NCI-H748 treated with DMSO at 0.1 percent for 48 hours (cell line): ENCODE data around the gene CHL1.

Source experiments
- DNase-seq: peaks from one replicate; lab custom pipeline; 2025; lab: John Stamatoyannopoulos, UW

Gene CHL1, protein sequence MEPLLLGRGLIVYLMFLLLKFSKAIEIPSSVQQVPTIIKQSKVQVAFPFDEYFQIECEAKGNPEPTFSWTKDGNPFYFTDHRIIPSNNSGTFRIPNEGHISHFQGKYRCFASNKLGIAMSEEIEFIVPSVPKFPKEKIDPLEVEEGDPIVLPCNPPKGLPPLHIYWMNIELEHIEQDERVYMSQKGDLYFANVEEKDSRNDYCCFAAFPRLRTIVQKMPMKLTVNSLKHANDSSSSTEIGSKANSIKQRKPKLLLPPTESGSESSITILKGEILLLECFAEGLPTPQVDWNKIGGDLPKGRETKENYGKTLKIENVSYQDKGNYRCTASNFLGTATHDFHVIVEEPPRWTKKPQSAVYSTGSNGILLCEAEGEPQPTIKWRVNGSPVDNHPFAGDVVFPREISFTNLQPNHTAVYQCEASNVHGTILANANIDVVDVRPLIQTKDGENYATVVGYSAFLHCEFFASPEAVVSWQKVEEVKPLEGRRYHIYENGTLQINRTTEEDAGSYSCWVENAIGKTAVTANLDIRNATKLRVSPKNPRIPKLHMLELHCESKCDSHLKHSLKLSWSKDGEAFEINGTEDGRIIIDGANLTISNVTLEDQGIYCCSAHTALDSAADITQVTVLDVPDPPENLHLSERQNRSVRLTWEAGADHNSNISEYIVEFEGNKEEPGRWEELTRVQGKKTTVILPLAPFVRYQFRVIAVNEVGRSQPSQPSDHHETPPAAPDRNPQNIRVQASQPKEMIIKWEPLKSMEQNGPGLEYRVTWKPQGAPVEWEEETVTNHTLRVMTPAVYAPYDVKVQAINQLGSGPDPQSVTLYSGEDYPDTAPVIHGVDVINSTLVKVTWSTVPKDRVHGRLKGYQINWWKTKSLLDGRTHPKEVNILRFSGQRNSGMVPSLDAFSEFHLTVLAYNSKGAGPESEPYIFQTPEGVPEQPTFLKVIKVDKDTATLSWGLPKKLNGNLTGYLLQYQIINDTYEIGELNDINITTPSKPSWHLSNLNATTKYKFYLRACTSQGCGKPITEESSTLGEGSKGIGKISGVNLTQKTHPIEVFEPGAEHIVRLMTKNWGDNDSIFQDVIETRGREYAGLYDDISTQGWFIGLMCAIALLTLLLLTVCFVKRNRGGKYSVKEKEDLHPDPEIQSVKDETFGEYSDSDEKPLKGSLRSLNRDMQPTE (N-terminal part only)

DNA sequence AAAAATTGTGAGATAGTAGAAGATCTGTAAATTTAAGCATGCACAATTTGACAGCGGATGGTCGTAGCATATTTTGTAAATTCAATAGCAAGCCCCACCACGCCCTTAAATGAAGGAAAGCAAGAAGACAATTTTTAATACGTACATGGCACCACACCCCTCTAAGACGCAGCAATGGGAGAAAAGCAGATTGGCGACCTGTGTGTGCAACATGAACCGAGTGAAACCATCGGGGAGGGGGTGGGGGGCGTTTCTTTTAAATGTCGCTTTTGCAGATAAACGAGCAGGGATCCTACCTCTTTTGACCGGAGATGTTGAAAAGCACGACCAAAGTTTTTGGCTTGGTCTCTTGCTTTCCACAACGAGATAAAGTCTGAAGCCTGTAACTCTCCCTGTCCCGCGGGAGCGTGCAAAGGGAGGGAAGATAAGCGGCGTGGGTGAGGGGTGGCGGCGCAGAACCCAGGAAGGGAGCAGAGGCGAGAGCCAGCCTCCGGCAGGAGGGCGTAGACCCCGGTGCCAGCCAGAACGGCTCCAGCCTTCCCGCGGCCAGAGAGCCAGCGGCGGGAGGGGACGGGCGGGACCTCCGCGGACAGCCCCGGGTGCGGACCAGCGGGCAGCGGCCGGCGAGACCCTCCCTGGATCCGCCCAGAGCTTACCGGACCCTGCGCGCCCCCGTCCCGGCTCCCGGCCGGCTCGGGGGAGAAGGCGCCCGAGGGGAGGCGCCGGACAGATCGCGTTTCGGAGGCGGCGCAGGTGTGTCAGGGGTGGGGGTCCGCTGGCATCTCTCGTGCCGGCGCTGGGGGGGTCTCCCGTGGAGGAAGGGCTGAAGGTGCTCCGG, at the start of gene CHL1:
TSS of gene CHL1 (plus strand) at position 453 of the 838 bp plus-strand sequence. CDS start 123,014 bp downstream, outside the sequence.
- peak; percentile 51 for DNase-seq

DNA sequence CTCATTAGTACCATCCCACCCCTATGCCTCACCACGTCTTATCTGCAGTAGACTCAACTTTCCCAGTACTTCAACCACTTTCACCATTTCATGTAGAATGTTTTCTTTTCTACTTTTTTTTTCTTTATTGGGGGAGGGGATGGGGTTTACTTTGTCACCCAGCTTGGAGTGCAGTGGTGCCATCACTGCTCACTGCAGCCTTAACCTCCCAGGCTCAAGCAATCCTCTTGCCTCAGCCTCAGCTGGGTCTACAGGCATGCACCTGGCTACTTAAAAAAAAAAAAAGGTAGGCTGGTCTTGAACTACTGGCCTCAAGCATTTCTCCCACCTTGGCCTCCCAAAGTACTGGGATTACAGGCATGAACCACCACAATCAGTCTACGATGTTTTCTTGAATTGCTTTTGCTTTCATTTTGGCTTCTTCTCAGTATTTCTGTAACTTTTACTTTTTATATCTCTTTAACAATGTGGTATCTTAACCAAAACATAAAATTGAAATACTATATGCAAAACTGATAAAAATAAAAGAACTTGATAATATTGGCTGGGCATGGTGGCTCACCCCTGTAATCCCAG, 44.9 kb upstream of the CHL1 start:
- no peak for DNase-seq

DNA sequence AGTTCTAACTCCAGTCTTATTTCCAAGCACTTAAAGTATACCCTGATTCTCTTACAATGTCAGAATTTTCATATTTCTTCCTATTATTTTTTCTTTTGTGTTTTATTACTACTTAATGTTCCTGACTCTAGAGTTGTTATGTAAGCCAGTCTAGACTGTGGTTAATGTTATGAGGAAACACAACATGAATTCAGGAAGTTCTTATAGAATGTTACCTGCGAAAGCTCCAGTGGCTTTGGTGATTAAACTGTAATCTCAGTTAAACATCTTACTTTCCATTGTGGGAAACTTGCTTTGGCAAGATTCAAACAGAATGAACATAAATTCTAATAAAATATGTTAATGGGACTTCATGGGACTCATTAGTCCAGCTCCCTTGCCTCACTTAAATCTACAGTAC, 36.6 kb upstream of the CHL1 start:
- no peak for DNase-seq

DNA sequence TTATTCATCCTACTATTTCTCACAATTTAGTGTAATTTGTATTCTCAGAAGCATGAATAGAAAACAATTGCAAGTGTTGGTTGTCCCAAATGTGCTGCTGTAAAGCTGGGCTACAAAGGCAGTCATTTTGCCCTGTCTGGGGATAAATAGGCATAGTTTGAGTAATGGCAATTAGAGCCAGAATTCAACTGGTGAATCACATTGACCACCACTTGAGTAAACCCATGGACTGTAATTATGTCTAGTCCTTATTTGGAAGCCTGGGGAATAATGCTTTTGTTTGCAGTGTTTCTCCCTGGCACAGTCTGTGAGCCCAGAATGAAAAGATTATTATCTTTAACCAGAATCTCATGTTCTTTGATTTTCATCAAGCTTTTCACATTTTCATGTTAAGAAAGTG, 30.5 kb upstream of the CHL1 start:
- peak; percentile 65 for DNase-seq

DNA sequence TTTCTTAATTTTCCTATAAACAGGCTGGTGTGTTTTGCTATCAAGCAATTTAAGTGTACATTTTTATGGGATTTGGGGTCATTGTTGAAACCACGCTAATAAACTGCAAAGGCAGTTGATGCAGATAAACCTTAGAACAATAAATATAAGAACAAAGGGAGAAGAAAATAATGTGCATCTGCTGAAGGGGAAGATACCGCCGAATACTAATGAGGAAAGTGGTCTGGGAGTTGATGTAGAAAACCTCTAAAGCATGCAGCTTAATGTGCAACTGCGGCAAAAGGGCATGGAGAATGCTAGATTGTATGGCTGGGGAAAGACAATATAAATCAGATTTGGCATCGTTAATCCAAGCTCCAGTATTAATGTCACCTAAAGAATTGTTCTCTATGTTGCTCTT, 29.8 kb upstream of the CHL1 start:
- peak; percentile 9 for DNase-seq

DNA sequence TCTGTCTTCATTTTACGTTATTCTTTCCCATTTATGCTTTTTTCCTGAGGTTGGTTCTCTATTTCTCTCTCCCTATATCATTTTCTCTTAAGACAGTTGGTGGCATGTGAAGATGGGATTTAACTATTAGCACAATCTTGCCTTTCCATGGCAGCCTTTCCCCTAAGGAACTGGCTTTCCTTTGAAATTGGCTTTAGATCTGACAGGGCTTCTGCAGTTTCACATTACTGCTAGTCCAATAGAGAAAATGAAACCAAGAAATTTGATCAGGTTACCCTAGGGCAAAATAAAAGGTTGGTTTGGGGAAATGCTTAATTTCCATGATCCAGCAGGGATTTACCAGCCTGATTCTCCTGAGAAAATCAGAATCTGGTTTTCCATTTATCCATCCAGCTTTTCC, 22.7 kb upstream of the CHL1 start:
- DNase-seq, result no peak

DNA sequence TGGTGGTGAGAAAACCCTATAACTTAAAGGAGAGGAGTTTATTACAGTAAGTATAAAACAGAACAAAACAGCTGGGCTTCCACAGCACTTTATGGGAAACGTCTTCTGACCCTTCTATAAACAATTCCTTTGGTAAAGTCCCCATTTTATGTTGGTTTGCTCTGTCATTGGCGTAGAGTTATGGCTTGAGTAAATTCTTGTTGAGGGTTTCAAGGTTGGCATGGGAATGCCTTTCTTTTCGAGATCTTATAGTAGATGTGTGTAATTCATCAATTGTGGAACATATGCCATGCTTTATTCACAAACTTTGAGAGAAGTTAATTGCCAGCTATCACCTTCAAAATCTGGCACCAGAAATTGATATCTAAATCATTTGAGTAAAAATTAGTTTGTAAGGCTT, 11.6 kb upstream of the CHL1 start:
- no peak for DNase-seq

DNA sequence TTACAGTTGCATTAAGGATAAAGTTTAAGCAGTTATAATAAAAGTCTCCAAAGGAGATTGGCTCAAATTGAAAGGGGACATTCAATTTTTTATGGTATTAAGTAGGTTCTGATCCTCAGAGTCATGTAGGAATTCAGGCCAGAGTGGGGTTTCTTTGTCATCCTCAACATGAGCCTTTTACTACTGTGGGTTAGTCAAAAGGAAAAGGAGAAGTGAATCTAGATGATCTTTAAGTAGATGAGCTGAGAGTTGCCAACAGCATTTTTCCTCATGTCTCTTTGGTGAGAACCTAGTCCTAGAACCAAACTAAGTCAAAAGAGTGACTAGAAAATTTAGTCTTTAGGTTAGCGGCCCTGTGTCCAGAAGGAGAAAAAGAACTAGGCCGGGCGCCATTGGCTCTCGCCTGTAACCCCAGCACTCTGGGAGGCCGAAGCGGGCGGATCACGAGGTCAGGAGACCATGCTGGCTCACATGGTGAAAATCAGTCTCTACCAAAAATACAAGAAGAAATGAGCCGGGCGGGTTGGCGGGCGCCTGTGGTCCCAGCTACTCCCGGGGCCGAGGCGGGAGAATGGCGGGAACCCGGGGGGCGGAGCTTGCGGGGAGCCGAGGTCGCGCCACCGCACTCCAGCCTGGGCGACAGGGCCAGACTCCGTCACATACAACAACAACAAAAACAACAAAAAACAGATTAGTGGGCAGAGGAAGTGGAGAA, 4.2 kb upstream of the CHL1 start:
- DNase-seq, result no peak

DNA sequence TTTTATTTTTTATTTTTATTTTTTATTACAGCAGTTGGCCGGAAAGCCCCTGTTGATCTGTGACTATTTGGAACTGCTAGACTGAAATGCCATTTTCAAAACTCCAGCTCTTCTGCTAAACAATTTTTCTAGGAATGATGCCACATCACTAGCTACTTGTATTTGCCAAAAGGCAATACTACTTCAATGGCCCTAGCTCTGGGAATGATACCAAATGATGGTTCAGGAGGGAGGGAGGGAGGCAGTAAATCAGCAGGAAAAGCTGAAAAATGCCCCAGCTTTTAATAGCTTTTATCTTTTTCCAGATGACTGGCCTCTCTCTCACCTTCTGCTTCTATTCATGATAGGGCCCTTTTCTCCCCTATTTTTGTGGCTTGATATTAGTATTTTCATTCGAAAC, 2.6 kb upstream of the CHL1 start:
- no peak for DNase-seq

DNA sequence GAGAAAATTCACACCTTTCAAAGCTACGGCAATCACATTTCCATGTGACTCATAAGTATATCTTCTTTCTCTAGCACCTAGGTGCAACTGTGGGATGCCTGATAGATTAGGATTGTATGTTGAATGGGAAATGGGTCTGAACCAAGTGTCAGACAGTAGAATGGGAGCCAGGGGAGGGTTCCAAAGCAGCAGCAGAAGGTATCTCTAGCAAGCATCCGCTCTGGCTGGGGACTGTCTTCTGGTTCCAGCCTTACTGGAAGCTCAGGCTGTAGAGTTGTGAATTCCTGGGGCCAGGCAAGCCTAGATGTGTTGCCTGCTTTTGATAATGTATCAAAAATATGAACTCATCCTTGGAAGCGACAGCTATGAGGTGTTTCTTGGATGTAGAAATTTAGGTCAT, 2.1 kb upstream of the CHL1 start:
- no peak for DNase-seq

DNA sequence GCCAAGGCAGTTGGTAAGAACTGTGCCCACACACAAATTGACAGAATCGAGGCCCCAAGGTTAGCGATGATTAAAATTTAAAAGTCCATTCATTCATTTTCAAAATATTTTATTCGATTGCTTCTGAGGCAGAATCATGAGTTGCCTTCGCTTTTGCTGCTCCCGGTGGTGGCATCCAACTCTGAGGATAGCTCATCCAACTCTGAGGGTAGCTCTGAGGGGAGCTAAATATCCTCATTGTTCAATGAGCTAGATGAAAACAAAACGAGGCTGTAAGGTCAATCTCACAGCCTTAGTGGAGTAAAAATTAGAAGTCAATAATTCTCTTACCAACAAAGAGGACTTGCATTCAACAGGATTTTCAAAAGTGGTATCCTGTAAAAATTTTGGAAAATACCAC, 897 bp upstream of the CHL1 start:
- DNase-seq, result no peak

DNA sequence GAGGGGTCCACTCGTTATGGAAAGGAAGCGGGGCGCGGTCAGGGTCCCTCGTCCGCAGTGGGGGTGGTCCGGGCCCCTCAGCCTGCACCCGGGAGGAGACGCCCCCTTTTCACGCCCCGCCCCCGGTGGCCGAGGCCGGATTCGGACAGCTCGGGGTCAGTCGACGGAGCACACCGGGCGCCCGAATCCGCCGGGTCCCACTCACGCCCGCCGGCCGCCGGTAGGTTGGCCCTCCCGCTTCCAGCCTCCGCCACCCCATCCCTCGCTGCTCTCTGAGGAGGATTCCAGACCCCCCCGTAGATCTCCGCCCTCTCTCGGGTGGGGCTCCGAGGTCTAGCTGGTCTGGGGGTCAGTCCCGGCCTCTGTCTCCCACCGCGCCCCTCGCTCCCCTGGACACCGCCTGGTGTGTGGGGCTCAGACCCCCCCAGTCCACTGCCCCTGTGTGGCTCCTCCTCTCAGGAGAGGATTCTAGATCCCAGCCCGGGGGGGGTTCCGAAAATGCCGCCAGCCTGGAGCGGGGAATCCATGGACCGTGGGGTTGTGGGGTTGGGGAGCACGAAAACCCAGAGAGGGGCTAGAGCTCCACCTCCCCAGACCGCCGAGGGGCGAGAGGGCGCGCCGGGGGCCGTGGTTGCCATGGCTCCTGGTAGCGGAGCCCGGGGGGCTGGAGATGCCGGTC, 725 bp downstream of the CHL1 start:
- DNase-seq, result no peak

DNA sequence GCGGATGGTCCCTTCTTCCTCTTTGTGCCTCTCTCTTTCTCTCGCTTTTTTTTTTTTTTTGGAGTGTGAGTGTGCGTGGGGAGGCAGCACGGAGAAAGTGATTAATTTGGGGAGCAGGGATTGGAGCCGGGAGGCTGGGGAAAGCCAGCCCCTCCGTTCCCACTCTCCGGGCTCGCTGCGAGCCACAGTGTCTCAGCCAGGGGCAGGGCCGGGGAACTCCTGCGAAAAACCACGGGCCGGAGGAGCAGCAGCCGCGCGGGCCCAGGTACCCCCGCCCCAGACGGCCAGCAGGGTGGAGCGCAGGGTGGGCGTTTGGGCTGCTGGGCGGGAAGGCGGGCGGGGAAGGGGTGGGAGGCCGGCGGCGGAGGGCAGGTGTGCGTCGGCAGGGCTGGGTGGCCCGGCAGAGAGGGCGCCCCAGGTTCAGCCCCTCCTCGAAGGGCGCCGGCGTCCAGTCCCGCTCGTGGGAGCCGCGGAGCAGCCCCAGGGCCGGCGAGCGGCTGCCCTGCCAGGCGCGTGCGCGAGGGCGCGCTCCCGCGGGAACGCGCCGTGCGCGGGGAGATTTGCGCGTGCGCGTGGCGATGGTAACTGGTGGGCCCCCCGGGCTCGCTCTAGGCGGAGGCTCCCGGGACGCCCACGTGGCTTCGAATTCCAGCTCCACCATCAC, 1.4 kb downstream of the CHL1 start:
- peak; percentile 23 for DNase-seq

DNA sequence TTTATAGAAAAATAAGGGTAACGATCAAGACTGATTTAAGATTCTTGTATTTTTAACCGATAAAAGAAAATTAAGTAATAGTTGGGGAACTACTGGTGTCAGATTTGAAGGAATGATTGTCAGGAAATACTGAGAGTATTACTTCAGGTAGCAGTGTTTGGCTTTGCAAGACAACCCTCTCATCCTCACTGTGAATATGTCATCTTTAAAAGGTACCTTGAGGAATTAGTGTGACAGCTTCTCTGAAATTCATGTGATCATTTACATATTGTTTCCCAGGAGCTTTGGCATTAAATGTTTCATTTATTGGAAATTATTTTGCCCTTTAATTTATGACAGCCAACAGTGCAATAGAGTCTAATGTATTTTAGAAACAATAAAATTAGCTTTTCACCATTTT, 3.3 kb downstream of the CHL1 start:
- no peak for DNase-seq

DNA sequence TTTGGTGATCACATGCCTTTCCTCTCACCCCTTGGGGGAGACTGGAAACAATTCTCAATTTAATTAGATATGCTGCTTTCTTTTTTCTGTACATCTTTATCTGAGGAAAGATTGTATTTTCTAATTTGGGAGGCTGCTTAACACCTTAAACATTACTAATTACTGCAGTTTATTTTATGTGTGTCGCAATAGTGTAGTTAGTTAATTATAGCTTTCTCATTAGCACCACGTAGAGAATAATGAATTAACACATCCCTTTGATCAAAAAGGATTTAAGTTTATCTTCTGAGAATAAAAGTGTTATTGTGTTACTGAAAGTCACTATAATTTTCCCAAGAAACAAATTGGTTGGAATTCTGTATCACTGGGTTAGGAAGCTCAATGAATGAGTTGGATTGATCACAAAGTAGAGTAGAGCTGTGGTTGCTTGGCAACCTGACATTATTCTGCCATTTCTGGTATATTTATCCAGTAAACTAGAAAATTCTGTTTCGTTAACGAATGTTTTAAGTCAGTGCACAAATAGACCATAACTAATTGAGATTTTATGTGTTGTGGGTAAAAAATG, 4.3 kb downstream of the CHL1 start:
- no peak for DNase-seq

DNA sequence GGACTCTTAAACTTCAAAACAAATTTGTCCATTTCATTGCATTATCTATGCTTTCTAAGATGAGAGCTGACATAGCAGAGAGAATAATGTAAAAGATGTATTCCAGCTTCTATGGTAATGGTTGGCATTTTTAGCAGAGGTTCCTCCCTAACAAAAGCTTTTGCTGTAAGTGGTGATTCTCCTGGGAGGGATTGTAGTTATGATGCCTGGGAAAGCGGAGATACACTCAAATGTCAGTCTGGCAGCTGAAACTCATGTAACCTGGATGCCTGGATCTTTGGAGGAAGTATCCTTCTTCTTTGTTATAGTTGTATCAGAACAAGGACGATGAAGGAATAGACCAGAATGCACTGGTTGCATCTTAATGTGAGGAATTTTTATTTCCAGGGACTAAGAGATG, 7.5 kb downstream of the CHL1 start:
- DNase-seq, result no peak

DNA sequence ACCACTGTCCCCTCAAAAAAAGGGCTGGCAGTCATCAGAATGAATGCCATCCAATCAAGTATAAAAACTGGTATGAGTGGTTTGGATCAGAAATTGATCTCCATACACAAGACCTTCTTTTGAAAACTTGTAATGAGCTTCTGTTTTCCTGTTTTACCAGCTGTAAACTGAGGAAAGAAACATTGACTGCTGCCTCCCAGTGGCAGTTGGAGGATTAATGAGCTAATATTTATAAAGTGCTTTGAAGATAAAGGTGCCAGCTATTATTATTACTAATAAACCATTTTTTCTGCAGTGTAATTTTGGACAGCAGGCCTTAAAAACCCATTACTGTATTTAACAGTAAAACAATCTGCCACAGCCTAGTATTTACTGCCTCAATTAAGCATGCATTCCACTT, 11.4 kb downstream of the CHL1 start:
- no peak for DNase-seq

DNA sequence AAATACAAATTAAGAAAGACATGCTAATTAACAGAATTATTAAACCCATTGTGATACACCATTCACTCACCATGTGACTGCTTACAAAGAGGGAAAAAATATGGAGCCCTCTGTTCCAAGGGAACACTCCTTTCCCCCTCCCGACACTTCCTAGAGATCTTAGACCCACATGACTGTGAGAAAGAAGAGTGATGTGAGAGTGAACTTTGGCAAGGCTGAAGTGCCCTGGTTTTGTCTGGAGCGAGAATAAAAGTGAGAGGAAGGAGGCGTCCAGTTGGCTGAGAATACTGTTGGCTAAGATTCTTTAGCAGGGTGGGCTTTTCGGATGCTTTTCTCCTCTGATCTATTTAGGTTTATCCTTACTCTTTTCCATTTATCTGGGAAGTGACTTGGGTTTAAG, 14.1 kb downstream of the CHL1 start:
- DNase-seq, result no peak

DNA sequence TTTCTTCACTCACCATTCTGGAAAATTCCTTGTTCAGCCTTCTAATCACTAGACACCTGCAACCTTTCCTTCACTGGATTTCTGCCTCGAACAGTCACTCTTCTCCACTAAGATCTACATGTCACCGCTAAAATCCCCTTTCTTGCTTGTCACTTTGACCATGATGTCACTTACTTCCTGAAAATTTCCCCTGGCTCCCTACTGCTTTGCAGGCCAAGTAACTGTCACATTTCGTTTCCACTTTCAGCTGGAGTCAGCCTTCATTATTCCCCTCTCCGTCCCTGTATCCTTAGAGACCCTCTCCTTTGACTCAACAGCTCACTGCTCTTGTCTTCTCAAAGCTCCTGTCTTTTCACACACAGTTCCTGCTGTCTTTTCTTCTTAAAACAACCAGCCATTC, 15.9 kb downstream of the CHL1 start:
- DNase-seq, result no peak
